RPMI8226 (cell line): Measurements from ENCODE around the gene DNAH2.
"Not testable (repeated sequence)": the region's sequence is repeated elsewhere in the genome, so short reads cannot be mapped to it uniquely, and the experiment has no call there.

Source experiments
- DNase-seq: peaks from one replicate; pipeline ENCODE4 v3.0.0-alpha.2; 2015

DNAH2 gene

GRCh38 chr17:7854851-7855659, 137.5 kb downstream of the DNAH2 start, which contains the start of gene TMEM88:
TSS of gene TMEM88 (plus strand) at chr17:7855066. CDS start at chr17:7855075, 9 bp downstream.
- no peak for DNase-seq

- DNase-seq, result no peak
Observed at GRCh38 chr17:7855660-7856010, 138.1 kb downstream of the DNAH2 start.

GRCh38 chr17:7856011-7856810, 138.7 kb downstream of the DNAH2 start:
- peak; percentile 23 for DNase-seq

GRCh38 chr17:7856811-7857712, 139.5 kb downstream of the DNAH2 start, which contains the start of gene NAA38:
TSS of gene NAA38 (minus strand) at chr17:7857559. CDS start at chr17:7857463, 96 bp downstream.
- DNase-seq, result peak; percentile 97

- peak; percentile 91 for DNase-seq
Observed at GRCh38 chr17:7857713-7858521, 140.4 kb downstream of the DNAH2 start, which contains the start of gene CYB5D1. TSS of gene CYB5D1 (plus strand) at chr17:7858003. CDS start at chr17:7858135, 132 bp downstream.

GRCh38 chr17:7858522-7858810, 140.9 kb downstream of the DNAH2 start:
- peak; percentile 79 for DNase-seq

GRCh38 chr17:7859028-7859427, 141.5 kb downstream of the DNAH2 start:
- no peak for DNase-seq

GRCh38 chr17:7862692-7863437, 145.3 kb downstream of the DNAH2 start:
- DNase-seq, result no peak

- DNase-seq, result not testable (repeated sequence)
Observed at GRCh38 chr17:7864384-7864783, 146.8 kb downstream of the DNAH2 start.

GRCh38 chr17:7864995-7865650, 147.6 kb downstream of the DNAH2 start:
- DNase-seq, result no peak

GRCh38 chr17:7867881-7868329, 150.4 kb downstream of the DNAH2 start:
- DNase-seq, result no peak

GRCh38 chr17:7873051-7873450, 155.5 kb downstream of the DNAH2 start:
- no peak for DNase-seq

- no peak for DNase-seq
Observed at GRCh38 chr17:7875804-7876370, 158.3 kb downstream of the DNAH2 start.

GRCh38 chr17:7878234-7878633, 160.7 kb downstream of the DNAH2 start:
- no peak for DNase-seq

GRCh38 chr17:7880076-7880868, 162.7 kb downstream of the DNAH2 start:
- DNase-seq, result no peak

- DNase-seq, result peak; percentile 46
Observed at GRCh38 chr17:7881276-7882054, 163.9 kb downstream of the DNAH2 start.

GRCh38 chr17:7882068-7882467, 164.5 kb downstream of the DNAH2 start:
- DNase-seq, result no peak

GRCh38 chr17:7882629-7883028, 165.1 kb downstream of the DNAH2 start:
- DNase-seq, result no peak
